HEK293 (cell line): ENCODE data around the gene OLA1.

ENCODE experiments used
- BCL11A ChIP-seq: fragments of 450-650 bp; formaldehyde crosslinking; IDR thresholded peaks from 2 replicates; pipeline ENCODE4 v1.5.1; 2016; ENCODE audit warnings: low read depth, missing biosample characterization, missing genetic modification characterization
- CTCF ChIP-seq: fragments of 450-650 bp; formaldehyde crosslinking; IDR thresholded peaks from 2 replicates; pipeline ENCODE4 v1.5.1; 2016; ENCODE audit warnings: missing biosample characterization, missing genetic modification characterization
- IKZF3 ChIP-seq: fragments of 450-650 bp; IDR thresholded peaks from 2 replicates; pipeline ENCODE4 v1.5.0; 2018; ENCODE audit warnings: missing biosample characterization, mild to moderate bottlenecking, missing genetic modification characterization, moderate library complexity
- KLF1 ChIP-seq: fragments of 450-650 bp; formaldehyde crosslinking; IDR thresholded peaks from 2 replicates; pipeline ENCODE4 v1.5.1; 2016; ENCODE audit warnings: missing biosample characterization, missing genetic modification characterization
- KLF16 ChIP-seq: fragments of 450-650 bp; formaldehyde crosslinking; IDR thresholded peaks from 2 replicates; pipeline ENCODE4 v1.5.1; 2017; ENCODE audit warnings: missing biosample characterization, missing genetic modification characterization
- TSHZ1 ChIP-seq: fragments of 450-650 bp; formaldehyde crosslinking; IDR thresholded peaks from 2 replicates; pipeline ENCODE4 v1.5.1; 2016; ENCODE audit warnings: missing biosample characterization, missing genetic modification characterization, borderline replicate concordance
- ZBTB11 ChIP-seq: fragments of 450-650 bp; formaldehyde crosslinking; conservative IDR thresholded peaks from 2 replicates; pipeline ENCODE4 v1.5.1; 2016; ENCODE audit warnings: low read depth, missing biosample characterization, missing genetic modification characterization
- ZBTB17 ChIP-seq: fragments of 450-650 bp; formaldehyde crosslinking; IDR thresholded peaks from 2 replicates; pipeline ENCODE4 v1.5.1; 2016; ENCODE audit warnings: missing biosample characterization, missing genetic modification characterization
- ZBTB7A ChIP-seq: fragments of 450-650 bp; formaldehyde crosslinking; IDR thresholded peaks from 2 replicates; pipeline ENCODE4 v1.5.1; 2016; ENCODE audit warnings: low read depth, missing biosample characterization, missing genetic modification characterization
- ZFP41 ChIP-seq: fragments of 450-650 bp; formaldehyde crosslinking; IDR thresholded peaks from 2 replicates; pipeline ENCODE4 v1.5.1; 2016; ENCODE audit warnings: missing biosample characterization, missing genetic modification characterization, borderline replicate concordance
- ZNF121 ChIP-seq: fragments of 450-650 bp; formaldehyde crosslinking; IDR thresholded peaks from 2 replicates; pipeline ENCODE4 v1.5.1; 2016; ENCODE audit warnings: missing biosample characterization, missing genetic modification characterization
- ZNF214 ChIP-seq: fragments of 450-650 bp; formaldehyde crosslinking; IDR thresholded peaks from 2 replicates; pipeline ENCODE4 v1.5.1; 2017; ENCODE audit warnings: missing biosample characterization, mild to moderate bottlenecking, missing genetic modification characterization, borderline replicate concordance
- ZNF221 ChIP-seq: fragments of 450-650 bp; formaldehyde crosslinking; IDR thresholded peaks from 2 replicates; pipeline ENCODE4 v1.5.1; 2017; ENCODE audit warnings: missing biosample characterization, missing genetic modification characterization, borderline replicate concordance
- ZNF23 ChIP-seq: fragments of 450-650 bp; formaldehyde crosslinking; IDR thresholded peaks from 2 replicates; pipeline ENCODE4 v1.5.1; 2016; ENCODE audit warnings: missing biosample characterization, missing genetic modification characterization, borderline replicate concordance
- ZNF37A ChIP-seq: fragments of 450-650 bp; IDR thresholded peaks from 2 replicates; pipeline ENCODE4 v1.5.1; 2018; ENCODE audit warnings: missing biosample characterization, missing genetic modification characterization
- ZNF394 ChIP-seq: fragments of 450-650 bp; formaldehyde crosslinking; IDR thresholded peaks from 2 replicates; pipeline ENCODE4 v1.5.1; 2016; ENCODE audit warnings: missing biosample characterization, missing genetic modification characterization, mild to moderate bottlenecking, moderate library complexity, borderline replicate concordance
- ZNF449 ChIP-seq: fragments of 450-650 bp; formaldehyde crosslinking; IDR thresholded peaks from 2 replicates; pipeline ENCODE4 v1.5.1; 2017; ENCODE audit warnings: missing biosample characterization, mild to moderate bottlenecking, missing genetic modification characterization, moderate library complexity
- ZNF518A ChIP-seq: fragments of 450-650 bp; formaldehyde crosslinking; conservative IDR thresholded peaks from 2 replicates; pipeline ENCODE4 v1.5.1; 2016; ENCODE audit warnings: low read depth, missing biosample characterization, missing genetic modification characterization
- ZNF561 ChIP-seq: fragments of 450-650 bp; IDR thresholded peaks from 2 replicates; pipeline ENCODE4 v1.5.1; 2018; ENCODE audit warnings: missing biosample characterization, missing genetic modification characterization, borderline replicate concordance
- ZNF785 ChIP-seq: fragments of 450-650 bp; formaldehyde crosslinking; IDR thresholded peaks from 2 replicates; pipeline ENCODE4 v1.5.1; 2016; ENCODE audit warnings: missing biosample characterization, missing genetic modification characterization
- TF ChIP-seq, protein P1 (sequence below): fragments of 450-650 bp; formaldehyde crosslinking; IDR thresholded peaks from 2 replicates; pipeline ENCODE4 v1.5.1; 2016; ENCODE audit warnings: missing biosample characterization, missing genetic modification characterization

The OLA1 gene

GRCh38 chr2:174051741-174052583 is 196.4 kb downstream of the OLA1 start (continued):
- no peak for TF ChIP-seq ZNF449 (tag by site-specific recombination)
- no peak for TF ChIP-seq ZFP41 (tag by site-specific recombination)
- TF ChIP-seq BCL11A (tag by site-specific recombination) = no peak
- TF ChIP-seq ZNF561 (tag by site-specific recombination) = no peak
- TF ChIP-seq ZBTB11 (tag by site-specific recombination) = no peak
- TF ChIP-seq ZNF221 (tag by site-specific recombination) = no peak
- no peak for TF ChIP-seq ZNF23 (tag by site-specific recombination)
- no peak for TF ChIP-seq ZNF394
- TF ChIP-seq KLF1 (tag by site-specific recombination) = peak; percentile 57; the same call in 1 of the 2 replicates
- peak; percentile 12; the same call in 1 of the 2 replicates for TF ChIP-seq CTCF (tag by site-specific recombination)
- no peak for TF ChIP-seq ZNF518A (tag by site-specific recombination)
- no peak for TF ChIP-seq ZNF785 (tag by site-specific recombination)
- TF ChIP-seq TSHZ1 (tag by site-specific recombination) = no peak
- TF ChIP-seq, protein P1, sequence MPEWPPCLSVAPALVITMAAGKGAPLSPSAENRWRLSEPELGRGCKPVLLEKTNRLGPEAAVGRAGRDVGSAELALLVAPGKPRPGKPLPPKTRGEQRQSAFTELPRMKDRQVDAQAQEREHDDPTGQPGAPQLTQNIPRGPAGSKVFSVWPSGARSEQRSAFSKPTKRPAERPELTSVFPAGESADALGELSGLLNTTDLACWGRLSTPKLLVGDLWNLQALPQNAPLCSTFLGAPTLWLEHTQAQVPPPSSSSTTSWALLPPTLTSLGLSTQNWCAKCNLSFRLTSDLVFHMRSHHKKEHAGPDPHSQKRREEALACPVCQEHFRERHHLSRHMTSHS (tag by site-specific recombination) = no peak
- TF ChIP-seq IKZF3 (tag by site-specific recombination) = no peak
- no peak for TF ChIP-seq ZNF37A
- TF ChIP-seq ZNF121 = no peak
- TF ChIP-seq ZNF214 = no peak
- TF ChIP-seq ZBTB17 (tag by site-specific recombination) = no peak
- TF ChIP-seq KLF16 (tag by site-specific recombination) = no peak
- TF ChIP-seq ZBTB7A (tag by site-specific recombination) = no peak
